SK-N-SH treated with all-trans-retinoic acid at 6 μM for 48 hours (cell line): Measurements from ENCODE around the gene PDGFA.

Source experiments
- ATAC-seq: fragments of 200-7000 bp; cut with Tn5 transposase; 3 replicates; pipeline ENCODE4 v1.9.1; 2020; ENCODE audit warnings: mild to moderate bottlenecking, moderate library complexity
- ARNTL ChIP-seq: fragments of 450-650 bp; formaldehyde crosslinking; IDR thresholded peaks from 2 replicates; pipeline ENCODE4 v1.5.0; 2020; ENCODE audit warnings: low read depth, mild to moderate bottlenecking, moderate library complexity, borderline replicate concordance
- BACH2 ChIP-seq: fragments of 250-450 bp; sonication (Bioruptor Pico); IDR thresholded peaks from 2 replicates; pipeline ENCODE4 v1.9.0; 2021; ENCODE audit warnings: mild to moderate bottlenecking, borderline replicate concordance
- CSDC2 ChIP-seq: fragments of 250-450 bp; sonication (Bioruptor Pico); IDR thresholded peaks from 2 replicates; pipeline ENCODE4 v1.5.0; 2020; ENCODE audit warnings: mild to moderate bottlenecking, moderate library complexity
- ESRRG ChIP-seq: fragments of 250-450 bp; sonication (Bioruptor Pico); IDR thresholded peaks from 2 replicates; pipeline ENCODE4 v1.6.1; 2021; ENCODE audit warnings: mild to moderate bottlenecking
- GLIS3 ChIP-seq: fragments of 250-450 bp; sonication (Bioruptor Pico); IDR thresholded peaks from 2 replicates; pipeline ENCODE4 v1.5.0; 2020; ENCODE audit warnings: mild to moderate bottlenecking, moderate library complexity
- ISL1 ChIP-seq: fragments of 250-450 bp; sonication (Bioruptor Pico); IDR thresholded peaks from 2 replicates; pipeline ENCODE4 v2.1.2; 2022; ENCODE audit warnings: mild to moderate bottlenecking, moderate library complexity
- OSR1 ChIP-seq: fragments of 250-450 bp; sonication (Bioruptor Pico); IDR thresholded peaks from 2 replicates; pipeline ENCODE4 v1.8.0; 2022; ENCODE audit warnings: moderate library complexity, mild to moderate bottlenecking, inconsistent platforms
- PPARA ChIP-seq: fragments of 250-450 bp; sonication (Bioruptor Pico); IDR thresholded peaks from 2 replicates; pipeline ENCODE4 v1.5.0; 2020; ENCODE audit warnings: mild to moderate bottlenecking, borderline replicate concordance
- TCF4 ChIP-seq: fragments of 250-450 bp; sonication (Bioruptor Pico); IDR thresholded peaks from 2 replicates; pipeline ENCODE4 v1.8.0; 2021; ENCODE audit warnings: mild to moderate bottlenecking, moderate library complexity, borderline replicate concordance
- TOX ChIP-seq: fragments of 250-450 bp; sonication (Bioruptor Pico); IDR thresholded peaks from 2 replicates; pipeline ENCODE4 v1.8.0; 2021; ENCODE audit warnings: mild to moderate bottlenecking, moderate library complexity, borderline replicate concordance
- ZC3H10 ChIP-seq: fragments of 250-450 bp; sonication (Bioruptor Pico); IDR thresholded peaks from 2 replicates; pipeline ENCODE4 v1.5.1; 2021; ENCODE audit warnings: mild to moderate bottlenecking, moderate library complexity
- ZFP3 ChIP-seq: fragments of 250-450 bp; sonication (Bioruptor Pico); IDR thresholded peaks from 2 replicates; pipeline ENCODE4 v1.5.0; 2020; ENCODE audit warnings: mild to moderate bottlenecking, moderate library complexity
- ZFP30 ChIP-seq: fragments of 450-650 bp; formaldehyde crosslinking; IDR thresholded peaks from 2 replicates; pipeline ENCODE4 v1.5.0; 2022; ENCODE audit warnings: mild to moderate bottlenecking, moderate library complexity
- ZNF565 ChIP-seq: fragments of 450-650 bp; formaldehyde crosslinking; conservative IDR thresholded peaks from 2 replicates; pipeline ENCODE4 v1.5.0; 2020; ENCODE audit warnings: low read depth, mild to moderate bottlenecking, moderate library complexity
- ZNF70 ChIP-seq: fragments of 450-650 bp; formaldehyde crosslinking; IDR thresholded peaks from 2 replicates; pipeline ENCODE4 v1.5.0; 2020; ENCODE audit warnings: mild to moderate bottlenecking, moderate library complexity
- ZNF8 ChIP-seq: fragments of 450-650 bp; formaldehyde crosslinking; IDR thresholded peaks from 2 replicates; pipeline ENCODE4 v1.5.0; 2020; ENCODE audit warnings: mild to moderate bottlenecking, moderate library complexity
- TF ChIP-seq, protein P1 (sequence below): fragments of 250-450 bp; sonication (Bioruptor Pico); IDR thresholded peaks from 2 replicates; pipeline ENCODE4 v1.5.0; 2020; ENCODE audit warnings: mild to moderate bottlenecking, moderate library complexity
- TF ChIP-seq, protein P2 (sequence below): fragments of 250-450 bp; sonication (Bioruptor Pico); IDR thresholded peaks from 2 replicates; pipeline ENCODE4 v1.8.0; 2021; ENCODE audit warnings: low read depth, mild to moderate bottlenecking, moderate library complexity, borderline replicate concordance
- TF ChIP-seq, protein P3 (sequence below): fragments of 250-450 bp; sonication (Bioruptor Pico); IDR thresholded peaks from 2 replicates; pipeline ENCODE4 v1.5.1; 2021; ENCODE audit warnings: mild to moderate bottlenecking, moderate library complexity
- TF ChIP-seq, protein P4 (sequence below): fragments of 250-450 bp; sonication (Bioruptor Pico); IDR thresholded peaks from 2 replicates; pipeline ENCODE4 v1.5.1; 2020; ENCODE audit warnings: low read depth, mild to moderate bottlenecking, moderate library complexity
- TF ChIP-seq, protein P5 (sequence below): fragments of 250-450 bp; sonication (Bioruptor Pico); IDR thresholded peaks from 2 replicates; pipeline ENCODE4 v1.8.0; 2020; ENCODE audit warnings: mild to moderate bottlenecking, moderate library complexity, borderline replicate concordance

Gene PDGFA

DNA sequence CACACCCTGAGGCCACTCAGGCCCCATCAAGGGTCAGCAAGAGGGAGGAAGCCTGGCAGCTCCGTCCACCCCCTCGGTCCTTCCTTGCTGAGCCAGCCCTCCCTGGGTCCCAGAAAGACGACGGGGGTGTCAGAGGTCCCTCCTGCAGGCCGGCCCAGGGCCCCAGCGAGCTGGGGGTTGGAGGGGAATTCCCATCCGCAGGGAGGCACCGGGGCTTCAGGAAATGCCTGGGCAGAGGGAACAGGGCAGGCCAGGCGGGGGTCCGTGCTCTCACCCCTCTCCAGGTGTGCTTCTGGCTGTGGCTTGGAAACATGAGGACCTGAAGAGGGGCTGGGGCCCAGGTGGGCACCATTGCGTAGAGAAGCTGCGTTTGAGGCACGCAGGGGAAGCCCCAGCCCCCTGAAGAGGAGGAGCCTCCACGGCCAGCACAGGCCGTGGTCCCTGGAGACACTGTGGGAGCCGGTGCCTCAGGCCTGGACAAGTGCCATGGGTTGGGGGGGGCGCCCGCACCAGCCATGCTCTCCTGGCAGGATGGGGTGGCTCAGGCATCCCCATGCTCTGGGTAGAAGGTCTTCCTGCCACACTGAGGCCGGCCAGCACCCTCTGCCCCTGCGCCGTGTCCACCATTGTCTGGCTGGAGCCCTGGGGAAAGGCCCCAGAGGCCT, 66.7 kb downstream of the PDGFA start:
- ATAC-seq: no peak
- TF ChIP-seq, protein P1, sequence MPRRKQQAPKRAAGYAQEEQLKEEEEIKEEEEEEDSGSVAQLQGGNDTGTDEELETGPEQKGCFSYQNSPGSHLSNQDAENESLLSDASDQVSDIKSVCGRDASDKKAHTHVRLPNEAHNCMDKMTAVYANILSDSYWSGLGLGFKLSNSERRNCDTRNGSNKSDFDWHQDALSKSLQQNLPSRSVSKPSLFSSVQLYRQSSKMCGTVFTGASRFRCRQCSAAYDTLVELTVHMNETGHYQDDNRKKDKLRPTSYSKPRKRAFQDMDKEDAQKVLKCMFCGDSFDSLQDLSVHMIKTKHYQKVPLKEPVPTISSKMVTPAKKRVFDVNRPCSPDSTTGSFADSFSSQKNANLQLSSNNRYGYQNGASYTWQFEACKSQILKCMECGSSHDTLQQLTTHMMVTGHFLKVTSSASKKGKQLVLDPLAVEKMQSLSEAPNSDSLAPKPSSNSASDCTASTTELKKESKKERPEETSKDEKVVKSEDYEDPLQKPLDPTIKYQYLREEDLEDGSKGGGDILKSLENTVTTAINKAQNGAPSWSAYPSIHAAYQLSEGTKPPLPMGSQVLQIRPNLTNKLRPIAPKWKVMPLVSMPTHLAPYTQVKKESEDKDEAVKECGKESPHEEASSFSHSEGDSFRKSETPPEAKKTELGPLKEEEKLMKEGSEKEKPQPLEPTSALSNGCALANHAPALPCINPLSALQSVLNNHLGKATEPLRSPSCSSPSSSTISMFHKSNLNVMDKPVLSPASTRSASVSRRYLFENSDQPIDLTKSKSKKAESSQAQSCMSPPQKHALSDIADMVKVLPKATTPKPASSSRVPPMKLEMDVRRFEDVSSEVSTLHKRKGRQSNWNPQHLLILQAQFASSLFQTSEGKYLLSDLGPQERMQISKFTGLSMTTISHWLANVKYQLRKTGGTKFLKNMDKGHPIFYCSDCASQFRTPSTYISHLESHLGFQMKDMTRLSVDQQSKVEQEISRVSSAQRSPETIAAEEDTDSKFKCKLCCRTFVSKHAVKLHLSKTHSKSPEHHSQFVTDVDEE (CRISPR knock-in tag): no peak
- TF ChIP-seq CSDC2 (CRISPR knock-in tag) (no peak), ZFP3 (CRISPR knock-in tag) (no peak), ZC3H10 (CRISPR knock-in tag) (no peak), ARNTL (no peak), BACH2 (CRISPR knock-in tag) (no peak), TOX (CRISPR knock-in tag) (no peak), ESRRG (CRISPR knock-in tag) (no peak), TCF4 (CRISPR knock-in tag) (no peak), PPARA (CRISPR knock-in tag) (no peak), ZNF565 (no peak), ZFP30 (CRISPR knock-in tag) (no peak), ISL1 (CRISPR knock-in tag) (no peak), OSR1 (CRISPR knock-in tag) (no peak), ZNF70 (no peak)
- TF ChIP-seq, protein P2, sequence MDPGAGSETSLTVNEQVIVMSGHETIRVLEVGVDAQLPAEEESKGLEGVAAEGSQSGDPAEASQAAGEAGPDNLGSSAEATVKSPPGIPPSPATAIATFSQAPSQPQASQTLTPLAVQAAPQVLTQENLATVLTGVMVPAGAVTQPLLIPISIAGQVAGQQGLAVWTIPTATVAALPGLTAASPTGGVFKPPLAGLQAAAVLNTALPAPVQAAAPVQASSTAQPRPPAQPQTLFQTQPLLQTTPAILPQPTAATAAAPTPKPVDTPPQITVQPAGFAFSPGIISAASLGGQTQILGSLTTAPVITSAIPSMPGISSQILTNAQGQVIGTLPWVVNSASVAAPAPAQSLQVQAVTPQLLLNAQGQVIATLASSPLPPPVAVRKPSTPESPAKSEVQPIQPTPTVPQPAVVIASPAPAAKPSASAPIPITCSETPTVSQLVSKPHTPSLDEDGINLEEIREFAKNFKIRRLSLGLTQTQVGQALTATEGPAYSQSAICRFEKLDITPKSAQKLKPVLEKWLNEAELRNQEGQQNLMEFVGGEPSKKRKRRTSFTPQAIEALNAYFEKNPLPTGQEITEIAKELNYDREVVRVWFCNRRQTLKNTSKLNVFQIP (CRISPR knock-in tag): no peak

DNA sequence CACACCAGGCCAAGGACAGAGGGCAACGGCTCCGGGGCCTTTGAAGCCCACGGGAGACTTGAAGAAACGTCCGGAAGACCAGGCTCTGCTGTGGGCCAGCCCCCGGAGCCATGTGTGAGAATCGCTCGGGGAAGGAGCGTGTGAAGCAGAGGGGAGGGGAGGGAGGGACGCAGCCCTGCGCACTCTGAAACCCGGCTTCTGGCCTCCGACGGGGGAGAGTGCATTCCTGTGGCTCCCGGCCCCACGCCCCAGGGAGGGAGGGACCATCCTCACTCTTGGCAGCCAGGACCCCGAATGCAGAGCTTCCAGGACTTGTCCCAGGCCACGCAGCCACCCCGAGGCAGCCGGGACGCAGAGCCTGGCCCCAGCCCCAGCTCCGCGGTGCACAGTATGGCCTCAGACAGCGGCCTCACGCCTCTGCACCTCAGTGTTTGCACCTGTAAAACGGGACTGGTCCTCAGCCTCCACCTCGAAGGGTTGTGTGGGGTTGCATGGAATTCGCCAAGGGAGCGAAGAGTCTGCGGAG, 67.4 kb downstream of the PDGFA start:
- no peak for ATAC-seq
- TF ChIP-seq ZNF70: no peak

DNA sequence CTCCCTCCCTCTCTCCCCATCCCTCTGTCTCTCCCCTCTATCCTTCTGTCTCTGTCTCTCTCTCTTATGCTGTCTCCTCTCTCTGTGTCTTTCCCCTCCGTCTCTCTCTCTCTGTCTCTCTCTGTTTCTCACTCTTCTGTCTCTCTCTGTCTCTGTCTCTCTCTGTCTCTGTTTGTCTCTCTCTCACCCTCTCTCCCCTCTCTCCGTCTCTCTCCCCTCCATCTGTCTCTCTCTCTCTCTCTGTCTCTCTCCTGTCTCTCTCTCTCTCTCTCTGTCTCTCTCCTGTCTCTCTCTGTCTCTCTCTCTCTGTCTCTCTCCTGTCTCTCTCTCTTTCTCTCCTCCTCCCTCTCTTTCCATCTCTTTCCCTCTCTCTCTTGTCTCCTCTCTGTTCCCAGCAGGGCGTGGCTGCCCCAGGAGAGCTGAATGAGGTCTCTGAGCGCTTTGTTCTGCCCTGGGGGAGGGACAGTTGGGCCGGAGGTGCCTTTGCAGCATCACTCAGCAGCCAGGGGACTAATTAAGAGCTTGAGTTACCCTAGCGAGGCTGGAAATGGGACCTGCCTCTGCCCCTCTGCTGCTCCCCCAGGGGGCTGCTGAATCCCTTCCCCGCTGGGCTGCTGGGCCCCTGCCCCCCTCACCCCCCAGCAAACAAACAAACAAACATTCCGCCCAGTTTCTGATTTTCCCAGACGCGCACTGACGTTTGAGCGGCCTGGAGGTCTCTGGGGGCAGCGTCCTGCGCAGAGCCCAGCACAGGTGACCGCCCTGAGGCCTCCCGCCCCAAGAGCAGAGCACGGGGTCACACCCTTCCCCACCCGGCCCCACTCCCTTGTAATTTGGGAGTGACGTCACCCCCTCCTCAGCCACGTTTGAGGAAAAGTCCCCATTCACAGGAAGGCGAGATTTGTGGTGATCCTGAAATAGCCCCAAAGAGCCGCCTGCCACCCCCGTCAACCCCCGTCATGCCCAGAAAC, 68.1 kb downstream of the PDGFA start:
- ATAC-seq: no peak
- TF ChIP-seq ZNF8 (CRISPR knock-in tag) (no peak), GLIS3 (CRISPR knock-in tag) (no peak), BACH2 (CRISPR knock-in tag) (no peak), PPARA (CRISPR knock-in tag) (no peak), TCF4 (CRISPR knock-in tag) (no peak), ZC3H10 (CRISPR knock-in tag) (no peak), ESRRG (CRISPR knock-in tag) (no peak)
- TF ChIP-seq, protein P3, sequence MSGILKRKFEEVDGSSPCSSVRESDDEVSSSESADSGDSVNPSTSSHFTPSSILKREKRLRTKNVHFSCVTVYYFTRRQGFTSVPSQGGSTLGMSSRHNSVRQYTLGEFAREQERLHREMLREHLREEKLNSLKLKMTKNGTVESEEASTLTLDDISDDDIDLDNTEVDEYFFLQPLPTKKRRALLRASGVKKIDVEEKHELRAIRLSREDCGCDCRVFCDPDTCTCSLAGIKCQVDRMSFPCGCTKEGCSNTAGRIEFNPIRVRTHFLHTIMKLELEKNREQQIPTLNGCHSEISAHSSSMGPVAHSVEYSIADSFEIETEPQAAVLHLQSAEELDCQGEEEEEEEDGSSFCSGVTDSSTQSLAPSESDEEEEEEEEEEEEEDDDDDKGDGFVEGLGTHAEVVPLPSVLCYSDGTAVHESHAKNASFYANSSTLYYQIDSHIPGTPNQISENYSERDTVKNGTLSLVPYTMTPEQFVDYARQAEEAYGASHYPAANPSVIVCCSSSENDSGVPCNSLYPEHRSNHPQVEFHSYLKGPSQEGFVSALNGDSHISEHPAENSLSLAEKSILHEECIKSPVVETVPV (CRISPR knock-in tag): no peak
- TF ChIP-seq, protein P4, sequence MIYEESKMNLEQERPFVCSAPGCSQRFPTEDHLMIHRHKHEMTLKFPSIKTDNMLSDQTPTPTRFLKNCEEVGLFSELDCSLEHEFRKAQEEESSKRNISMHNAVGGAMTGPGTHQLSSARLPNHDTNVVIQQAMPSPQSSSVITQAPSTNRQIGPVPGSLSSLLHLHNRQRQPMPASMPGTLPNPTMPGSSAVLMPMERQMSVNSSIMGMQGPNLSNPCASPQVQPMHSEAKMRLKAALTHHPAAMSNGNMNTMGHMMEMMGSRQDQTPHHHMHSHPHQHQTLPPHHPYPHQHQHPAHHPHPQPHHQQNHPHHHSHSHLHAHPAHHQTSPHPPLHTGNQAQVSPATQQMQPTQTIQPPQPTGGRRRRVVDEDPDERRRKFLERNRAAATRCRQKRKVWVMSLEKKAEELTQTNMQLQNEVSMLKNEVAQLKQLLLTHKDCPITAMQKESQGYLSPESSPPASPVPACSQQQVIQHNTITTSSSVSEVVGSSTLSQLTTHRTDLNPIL (CRISPR knock-in tag): no peak
- TF ChIP-seq, protein P5, sequence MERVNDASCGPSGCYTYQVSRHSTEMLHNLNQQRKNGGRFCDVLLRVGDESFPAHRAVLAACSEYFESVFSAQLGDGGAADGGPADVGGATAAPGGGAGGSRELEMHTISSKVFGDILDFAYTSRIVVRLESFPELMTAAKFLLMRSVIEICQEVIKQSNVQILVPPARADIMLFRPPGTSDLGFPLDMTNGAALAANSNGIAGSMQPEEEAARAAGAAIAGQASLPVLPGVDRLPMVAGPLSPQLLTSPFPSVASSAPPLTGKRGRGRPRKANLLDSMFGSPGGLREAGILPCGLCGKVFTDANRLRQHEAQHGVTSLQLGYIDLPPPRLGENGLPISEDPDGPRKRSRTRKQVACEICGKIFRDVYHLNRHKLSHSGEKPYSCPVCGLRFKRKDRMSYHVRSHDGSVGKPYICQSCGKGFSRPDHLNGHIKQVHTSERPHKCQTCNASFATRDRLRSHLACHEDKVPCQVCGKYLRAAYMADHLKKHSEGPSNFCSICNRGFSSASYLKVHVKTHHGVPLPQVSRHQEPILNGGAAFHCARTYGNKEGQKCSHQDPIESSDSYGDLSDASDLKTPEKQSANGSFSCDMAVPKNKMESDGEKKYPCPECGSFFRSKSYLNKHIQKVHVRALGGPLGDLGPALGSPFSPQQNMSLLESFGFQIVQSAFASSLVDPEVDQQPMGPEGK (CRISPR knock-in tag): no peak
- TF ChIP-seq, protein P1 (CRISPR knock-in tag): no peak
